KMS-11 (cell line): Measurements from ENCODE around the gene LDB3.

ENCODE experiments used
- H2AFZ ChIP-seq: fragments of 200-600 bp; sonication (generic); 2 replicates; pipeline ENCODE4 v1.6.1; 2016; ENCODE audit warnings: antibody characterized with exemption, mixed run types, low read depth
- H3K27ac ChIP-seq: fragments of 200-600 bp; sonication (generic); 2 replicates; pipeline ENCODE4 v1.6.1; 2016; ENCODE audit warnings: mild to moderate bottlenecking, mixed run types
- H3K27me3 ChIP-seq: fragments of 200-600 bp; sonication (generic); 2 replicates; pipeline ENCODE4 v1.6.1; 2017; ENCODE audit warnings: mild to moderate bottlenecking, low read depth, mixed run types, moderate library complexity; ENCODE audit not compliant: insufficient read depth
- H3K36me3 ChIP-seq: fragments of 200-600 bp; sonication (generic); 2 replicates; pipeline ENCODE4 v1.6.1; 2017; ENCODE audit warnings: mild to moderate bottlenecking, mixed run types; ENCODE audit not compliant: insufficient read depth
- H3K4me1 ChIP-seq: fragments of 200-600 bp; sonication (generic); 2 replicates; pipeline ENCODE4 v1.6.1; 2016; ENCODE audit warnings: mild to moderate bottlenecking, low read depth, mixed run types; ENCODE audit not compliant: poor library complexity, severe bottlenecking
- H3K4me2 ChIP-seq: fragments of 200-600 bp; sonication (generic); 2 replicates; pipeline ENCODE4 v1.7.0; 2016; ENCODE audit warnings: mild to moderate bottlenecking, mixed run types
- H3K4me3 ChIP-seq: fragments of 200-600 bp; sonication (generic); IDR thresholded peaks from 2 replicates; pipeline ENCODE4 v1.6.1; 2017; ENCODE audit warnings: low read depth, low read length, mixed read lengths; ENCODE audit not compliant: insufficient read depth
- H3K79me2 ChIP-seq: fragments of 200-600 bp; sonication (generic); 2 replicates; pipeline ENCODE4 v1.6.1; 2016; ENCODE audit warnings: low read depth, mixed run types; ENCODE audit not compliant: insufficient read depth
- H3K9ac ChIP-seq: fragments of 200-600 bp; sonication (generic); 2 replicates; pipeline ENCODE4 v1.6.1; 2016; ENCODE audit warnings: mild to moderate bottlenecking, mixed run types
- H4K20me1 ChIP-seq: fragments of 200-600 bp; sonication (generic); 2 replicates; pipeline ENCODE4 v1.6.1; 2016; ENCODE audit warnings: mild to moderate bottlenecking, mixed run types; ENCODE audit not compliant: insufficient read depth
- TF ChIP-seq, protein P1 (sequence below): fragments of 200-600 bp; sonication (generic); conservative IDR thresholded peaks from 2 replicates; pipeline ENCODE4 v1.6.1; 2017; ENCODE audit warnings: low read depth, mild to moderate bottlenecking, antibody characterized with exemption, low read length, moderate library complexity, mixed read lengths

The LDB3 gene

DNA sequence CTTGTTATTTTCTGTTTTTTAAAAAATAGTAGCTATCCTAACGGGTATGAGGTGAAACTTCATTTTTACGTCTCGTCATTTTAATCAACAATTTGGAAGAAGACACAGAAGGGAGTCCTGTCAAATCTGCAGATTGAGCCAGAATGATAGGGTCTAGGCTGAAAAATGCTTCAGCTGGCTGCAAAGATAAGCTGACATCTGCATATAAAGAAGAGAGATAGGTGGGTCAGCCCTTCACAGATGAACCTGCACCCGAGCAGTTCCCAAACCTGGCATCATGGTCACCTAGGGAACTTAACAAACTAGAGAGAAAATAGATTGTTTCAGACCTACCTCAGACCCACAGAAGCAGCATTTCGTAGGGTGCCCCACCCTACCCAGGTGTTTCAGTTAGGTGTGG lies 52.9 kb downstream of the LDB3 start:
- no peak overlapping the region for H3K27ac ChIP-seq
- H3K9ac ChIP-seq: no peak overlapping the region
- H3K27me3 ChIP-seq: no peaks in the 10 kb centered on the region
- no peaks in the 10 kb centered on the region for H3K36me3 ChIP-seq
- TF ChIP-seq, protein P1, sequence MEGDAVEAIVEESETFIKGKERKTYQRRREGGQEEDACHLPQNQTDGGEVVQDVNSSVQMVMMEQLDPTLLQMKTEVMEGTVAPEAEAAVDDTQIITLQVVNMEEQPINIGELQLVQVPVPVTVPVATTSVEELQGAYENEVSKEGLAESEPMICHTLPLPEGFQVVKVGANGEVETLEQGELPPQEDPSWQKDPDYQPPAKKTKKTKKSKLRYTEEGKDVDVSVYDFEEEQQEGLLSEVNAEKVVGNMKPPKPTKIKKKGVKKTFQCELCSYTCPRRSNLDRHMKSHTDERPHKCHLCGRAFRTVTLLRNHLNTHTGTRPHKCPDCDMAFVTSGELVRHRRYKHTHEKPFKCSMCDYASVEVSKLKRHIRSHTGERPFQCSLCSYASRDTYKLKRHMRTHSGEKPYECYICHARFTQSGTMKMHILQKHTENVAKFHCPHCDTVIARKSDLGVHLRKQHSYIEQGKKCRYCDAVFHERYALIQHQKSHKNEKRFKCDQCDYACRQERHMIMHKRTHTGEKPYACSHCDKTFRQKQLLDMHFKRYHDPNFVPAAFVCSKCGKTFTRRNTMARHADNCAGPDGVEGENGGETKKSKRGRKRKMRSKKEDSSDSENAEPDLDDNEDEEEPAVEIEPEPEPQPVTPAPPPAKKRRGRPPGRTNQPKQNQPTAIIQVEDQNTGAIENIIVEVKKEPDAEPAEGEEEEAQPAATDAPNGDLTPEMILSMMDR: no peak
- no peak overlapping the region for H2AFZ ChIP-seq
- no peaks in the 10 kb centered on the region for H3K4me1 ChIP-seq
- no peak overlapping the region for H3K4me2 ChIP-seq
- H3K4me3 ChIP-seq: no peak overlapping the region
- H4K20me1 ChIP-seq: no peaks in the 10 kb centered on the region
- no peaks in the 10 kb centered on the region for H3K79me2 ChIP-seq

DNA sequence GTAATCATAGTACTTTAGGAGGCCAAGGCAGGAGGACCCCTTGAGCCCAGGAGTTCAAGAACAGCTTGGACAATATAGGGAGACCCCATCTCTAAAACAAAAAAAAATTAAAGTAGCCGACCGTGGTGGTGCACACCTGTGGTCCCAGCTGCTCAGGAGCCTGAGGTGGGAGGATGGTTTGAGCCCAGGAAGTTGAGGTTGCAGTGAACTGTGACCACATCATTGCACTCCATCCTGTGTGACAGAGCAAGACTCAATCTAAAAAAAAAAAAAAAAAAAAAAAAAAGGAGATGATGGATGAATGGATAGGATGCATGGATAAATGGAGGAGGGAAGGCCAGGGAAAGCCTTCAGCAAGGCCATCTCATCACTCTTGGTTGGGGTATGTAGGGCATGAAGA lies 54.7 kb downstream of the LDB3 start:
- Histone ChIP-seq H4K20me1 (no peaks in the 10 kb centered on the region), H3K27me3 (no peaks in the 10 kb centered on the region), H2AFZ (no peak overlapping the region), H3K9ac (no peak overlapping the region), H3K4me3 (no peak overlapping the region), H3K27ac (no peak overlapping the region), H3K4me1 (no peaks in the 10 kb centered on the region), H3K4me2 (no peak overlapping the region), H3K36me3 (no peaks in the 10 kb centered on the region), H3K79me2 (no peaks in the 10 kb centered on the region)
- TF ChIP-seq, protein P1: no peak

DNA sequence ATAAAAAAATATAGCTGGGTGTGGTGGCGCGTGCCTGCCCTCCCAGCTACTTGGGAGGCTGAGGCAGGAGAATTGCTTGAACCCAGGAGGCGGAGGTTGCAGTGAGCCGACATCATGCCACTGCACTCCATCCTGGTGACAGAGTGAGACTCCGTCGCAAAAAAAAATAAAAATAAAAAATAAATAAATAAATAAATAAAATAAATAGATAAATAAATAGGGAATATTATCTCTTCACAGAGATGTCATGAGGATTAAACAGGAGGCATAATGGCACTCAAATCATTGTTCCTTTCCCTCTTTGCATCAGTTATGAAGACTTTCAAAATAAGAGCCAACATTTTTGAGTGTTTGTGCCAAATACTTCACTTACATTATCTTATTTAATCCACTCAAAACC lies 56.1 kb downstream of the LDB3 start:
- Histone ChIP-seq H4K20me1 (no peaks in the 10 kb centered on the region), H3K27ac (no peak overlapping the region), H2AFZ (no peak overlapping the region), H3K36me3 (no peaks in the 10 kb centered on the region), H3K4me1 (no peaks in the 10 kb centered on the region), H3K79me2 (no peaks in the 10 kb centered on the region), H3K9ac (no peak overlapping the region), H3K4me3 (no peak overlapping the region), H3K27me3 (no peaks in the 10 kb centered on the region), H3K4me2 (no peak overlapping the region)
- TF ChIP-seq, protein P1: no peak

DNA sequence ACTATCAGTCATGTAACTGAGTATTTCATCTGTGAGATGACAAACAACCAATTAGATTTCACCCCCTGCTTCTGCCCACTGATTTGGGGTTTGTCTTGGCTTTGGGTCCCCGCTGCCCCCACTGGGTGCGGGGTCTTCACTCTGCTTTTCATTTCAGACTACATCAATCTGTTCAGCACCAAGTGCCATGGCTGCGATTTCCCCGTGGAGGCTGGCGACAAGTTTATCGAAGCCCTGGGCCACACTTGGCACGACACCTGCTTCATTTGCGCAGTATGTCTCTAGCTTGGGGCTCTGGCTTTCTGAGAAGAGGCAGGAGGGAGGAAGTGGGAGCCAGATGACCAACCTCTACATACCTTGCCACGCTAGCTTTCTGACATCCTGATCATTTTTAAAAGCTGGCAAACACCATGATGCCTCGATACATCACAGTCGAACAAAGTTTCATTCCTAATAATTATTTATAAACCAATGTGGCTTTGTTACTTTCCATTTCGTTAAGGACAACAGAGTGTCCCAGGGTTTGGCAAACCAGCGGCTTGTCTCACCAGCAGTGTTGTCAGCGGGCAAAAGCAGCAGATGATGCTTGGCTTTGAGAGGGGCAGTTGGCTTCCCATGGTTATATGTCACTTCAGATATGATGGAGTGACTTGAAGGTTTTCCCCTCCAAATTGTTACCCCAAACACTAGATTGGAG lies 57.8 kb downstream of the LDB3 start:
- no peaks in the 10 kb centered on the region for H3K79me2 ChIP-seq
- no peak overlapping the region for H3K4me2 ChIP-seq
- no peaks in the 10 kb centered on the region for H3K4me1 ChIP-seq
- H3K36me3 ChIP-seq: no peaks in the 10 kb centered on the region
- H3K9ac ChIP-seq: no peak overlapping the region
- no peaks in the 10 kb centered on the region for H4K20me1 ChIP-seq
- no peak overlapping the region for H3K27ac ChIP-seq
- TF ChIP-seq, protein P1: no peak
- H2AFZ ChIP-seq: no peak overlapping the region
- no peaks in the 10 kb centered on the region for H3K27me3 ChIP-seq
- no peak overlapping the region for H3K4me3 ChIP-seq
